Measurements from ENCODE around the gene CLIC4. TPM values are rescaled to one million over a fixed set of nuclear protein-coding genes. Genes with fewer than 3 reads are reported as not detected.

Gene CLIC4
- total and polyA plus RNA-seq, 10 of the 15 experiments (the other 5 are each of a cell fraction or from before 2014, with no cell fraction given): 20.4 to 107 (median 69.6) TPM

- H3K36me3 ChIP-seq (ENCODE audit: control insufficient read depth in 2 of 2, insufficient read depth in 2 of 2, low read length in 1 of 2): no peaks in the 10 kb centered on the region
- ATAC-seq (no peak), DNase-seq (ENCODE audit: low read depth, low spot score) (no peak), FAIRE-seq (no peak)
- H3K79me2 ChIP-seq (ENCODE audit: control insufficient read depth, insufficient read depth, low read length): no peaks in the 10 kb centered on the region
- H3K9ac ChIP-seq (ENCODE audit: control insufficient read depth, insufficient read depth, low read length): no peak overlapping the region
- H3K4me1 ChIP-seq (ENCODE audit: control insufficient read depth, insufficient read depth, low read length): peaks cover 7% of the 10 kb centered on the region
- in situ Hi-C loops (cut with MboI) (no loop called here), intact Hi-C loops (cut with micrococcal nuclease; ENCODE audit: unreplicated experiment) (no loop called here)
- H3K4me3 ChIP-seq: no peak overlapping the region
- no TSS peak for BruUV-seq (replicated peaks)
- no peak for TF ChIP-seq SUZ12 (IDR thresholded peaks at IDR 0.05; ENCODE audit: unreplicated experiment)
- TF ChIP-seq IKZF1 (conservative IDR thresholded peaks at IDR 0.05): peak; percentile 26; the same call in 1 of the 2 replicates
- TF ChIP-seq, protein P1, sequence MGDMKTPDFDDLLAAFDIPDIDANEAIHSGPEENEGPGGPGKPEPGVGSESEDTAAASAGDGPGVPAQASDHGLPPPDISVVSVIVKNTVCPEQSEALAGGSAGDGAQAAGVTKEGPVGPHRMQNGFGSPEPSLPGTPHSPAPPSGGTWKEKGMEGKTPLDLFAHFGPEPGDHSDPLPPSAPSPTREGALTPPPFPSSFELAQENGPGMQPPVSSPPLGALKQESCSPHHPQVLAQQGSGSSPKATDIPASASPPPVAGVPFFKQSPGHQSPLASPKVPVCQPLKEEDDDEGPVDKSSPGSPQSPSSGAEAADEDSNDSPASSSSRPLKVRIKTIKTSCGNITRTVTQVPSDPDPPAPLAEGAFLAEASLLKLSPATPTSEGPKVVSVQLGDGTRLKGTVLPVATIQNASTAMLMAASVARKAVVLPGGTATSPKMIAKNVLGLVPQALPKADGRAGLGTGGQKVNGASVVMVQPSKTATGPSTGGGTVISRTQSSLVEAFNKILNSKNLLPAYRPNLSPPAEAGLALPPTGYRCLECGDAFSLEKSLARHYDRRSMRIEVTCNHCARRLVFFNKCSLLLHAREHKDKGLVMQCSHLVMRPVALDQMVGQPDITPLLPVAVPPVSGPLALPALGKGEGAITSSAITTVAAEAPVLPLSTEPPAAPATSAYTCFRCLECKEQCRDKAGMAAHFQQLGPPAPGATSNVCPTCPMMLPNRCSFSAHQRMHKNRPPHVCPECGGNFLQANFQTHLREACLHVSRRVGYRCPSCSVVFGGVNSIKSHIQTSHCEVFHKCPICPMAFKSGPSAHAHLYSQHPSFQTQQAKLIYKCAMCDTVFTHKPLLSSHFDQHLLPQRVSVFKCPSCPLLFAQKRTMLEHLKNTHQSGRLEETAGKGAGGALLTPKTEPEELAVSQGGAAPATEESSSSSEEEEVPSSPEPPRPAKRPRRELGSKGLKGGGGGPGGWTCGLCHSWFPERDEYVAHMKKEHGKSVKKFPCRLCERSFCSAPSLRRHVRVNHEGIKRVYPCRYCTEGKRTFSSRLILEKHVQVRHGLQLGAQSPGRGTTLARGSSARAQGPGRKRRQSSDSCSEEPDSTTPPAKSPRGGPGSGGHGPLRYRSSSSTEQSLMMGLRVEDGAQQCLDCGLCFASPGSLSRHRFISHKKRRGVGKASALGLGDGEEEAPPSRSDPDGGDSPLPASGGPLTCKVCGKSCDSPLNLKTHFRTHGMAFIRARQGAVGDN (IDR thresholded peaks at IDR 0.05): 0 out of 2 replicates have a peak, but pooled peaks have one; percentile 15
- peak; percentile 24; the same call in 1 of the 2 replicates for TF ChIP-seq RUNX3 (IDR thresholded peaks at IDR 0.05; ENCODE audit: low read length)
- TF ChIP-seq, protein P2, sequence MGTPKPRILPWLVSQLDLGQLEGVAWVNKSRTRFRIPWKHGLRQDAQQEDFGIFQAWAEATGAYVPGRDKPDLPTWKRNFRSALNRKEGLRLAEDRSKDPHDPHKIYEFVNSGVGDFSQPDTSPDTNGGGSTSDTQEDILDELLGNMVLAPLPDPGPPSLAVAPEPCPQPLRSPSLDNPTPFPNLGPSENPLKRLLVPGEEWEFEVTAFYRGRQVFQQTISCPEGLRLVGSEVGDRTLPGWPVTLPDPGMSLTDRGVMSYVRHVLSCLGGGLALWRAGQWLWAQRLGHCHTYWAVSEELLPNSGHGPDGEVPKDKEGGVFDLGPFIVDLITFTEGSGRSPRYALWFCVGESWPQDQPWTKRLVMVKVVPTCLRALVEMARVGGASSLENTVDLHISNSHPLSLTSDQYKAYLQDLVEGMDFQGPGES (IDR thresholded peaks at IDR 0.05): no peak
- peak; percentile 60; the same call in 1 of the 2 replicates for TF ChIP-seq SPI1 (IDR thresholded peaks at IDR 0.05; ENCODE audit: borderline replicate concordance, insufficient read depth, low read depth, low read length)
- TF ChIP-seq RELB (IDR thresholded peaks at IDR 0.05; ENCODE audit: low read depth): no peak
- no peak for TF ChIP-seq CUX1 (IDR thresholded peaks at IDR 0.05; ENCODE audit: insufficient replicate concordance, low read depth, low read length)
- no peak for TF ChIP-seq YBX1 (IDR thresholded peaks at IDR 0.05)
- 31% methylated on average over 19 of the region's 19 CpGs for whole genome bisulfite sequencing (ENCODE audit: insufficient coverage, insufficient replicate concordance, low lambda C conversion rate, missing lambda C conversion rate)
- no peaks in the 10 kb centered on the region for H3K9me3 ChIP-seq (replicated peaks; ENCODE audit: control insufficient read depth, insufficient read depth, low read length)
- ChIA-PET POLR2A (no interaction called here), RAD21 (ENCODE audit: unreplicated experiment) (interaction anchor here (2.1 kb wide), 1 partner anchor 26 kb away, joined by 4 read pairs; no protein-coding TSS in a partner anchor), CTCF (interaction anchor here (1.3 kb wide), 1 partner anchor 10 kb away, joined by 3 read pairs; no protein-coding TSS in a partner anchor), SMC1A (ENCODE audit: uncharacterized antibody, unreplicated experiment) (interaction anchor here (1.0 to 1.7 kb wide), 3 partner anchors 10 to 23 kb away, joined by 3 to 4 read pairs (median 4); no protein-coding TSS in a partner anchor)
- no peak overlapping the region for H3K27ac ChIP-seq (ENCODE audit: control insufficient read depth, insufficient read depth)
- no peaks in the 10 kb centered on the region for H4K20me1 ChIP-seq (ENCODE audit: control insufficient read depth, insufficient read depth)
- peaks cover 2 to 6% of the 10 kb centered on the region in 2 experiments for H3K27me3 ChIP-seq (replicated peaks in 1 of 2; ENCODE audit: control insufficient read depth in 2 of 2, insufficient read depth in 2 of 2, low read length in 1 of 2)
- H3K4me2 ChIP-seq (ENCODE audit: control insufficient read depth, insufficient read depth): no peak overlapping the region
- no peak overlapping the region for H2AFZ ChIP-seq (ENCODE audit: control insufficient read depth, low read depth, low read length)
Measured at GRCh38 chr1:24872061-24872850, 127.0 kb downstream of the CLIC4 start.
